ENCODE data around the gene DHCR7.

GRCh38 chr11:71395774-71396173 is 52.4 kb downstream of the DHCR7 start:
- TF ChIP-seq CTCF (IDR thresholded peaks at IDR 0.05; ENCODE audit: low read depth, low read length, poor library complexity, severe bottlenecking) (no peak), EZH2phosphoT487 (IDR thresholded peaks at IDR 0.05; ENCODE audit: borderline replicate concordance, low read length) (no peak)
